ENCODE measurements around the gene BFAR.

DNA sequence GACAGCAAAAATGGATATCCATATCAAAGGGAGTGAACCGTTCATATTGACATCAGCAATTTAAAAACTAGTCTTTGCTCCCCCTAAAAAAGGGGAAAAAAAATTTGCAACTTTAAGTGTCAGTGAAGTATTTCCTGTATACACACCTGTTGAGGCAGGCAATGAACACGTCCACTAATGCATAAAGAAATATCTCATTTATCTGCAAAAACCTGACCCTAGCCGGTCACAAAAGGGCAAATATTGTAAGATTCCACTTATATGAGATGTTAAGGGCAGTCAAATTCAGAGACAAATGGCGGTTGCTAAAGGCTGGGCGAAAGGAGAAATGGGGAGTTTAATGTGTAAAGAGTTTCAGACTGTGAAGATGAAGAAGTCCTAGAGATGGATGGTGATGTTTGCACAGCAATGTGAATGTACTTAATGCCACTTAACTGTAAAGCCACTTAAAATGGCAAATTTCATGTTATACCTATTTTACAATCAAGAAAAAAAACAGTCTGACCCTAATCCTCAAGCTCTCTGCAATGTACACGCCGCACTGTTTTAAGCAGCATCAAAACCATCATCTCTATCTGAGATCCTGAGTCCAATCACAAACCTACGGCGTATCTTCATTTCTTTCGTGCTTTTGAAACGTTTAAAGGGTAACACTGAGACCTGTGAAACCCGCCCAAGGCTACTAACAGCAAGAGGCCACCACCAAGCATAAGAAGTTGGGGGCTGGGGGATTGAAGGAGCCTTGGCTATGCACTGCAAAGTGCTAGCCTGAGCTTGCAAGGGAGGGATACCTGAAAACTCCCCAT is 3.7 kb upstream of the BFAR start:
- TF ChIP-seq, protein P1, sequence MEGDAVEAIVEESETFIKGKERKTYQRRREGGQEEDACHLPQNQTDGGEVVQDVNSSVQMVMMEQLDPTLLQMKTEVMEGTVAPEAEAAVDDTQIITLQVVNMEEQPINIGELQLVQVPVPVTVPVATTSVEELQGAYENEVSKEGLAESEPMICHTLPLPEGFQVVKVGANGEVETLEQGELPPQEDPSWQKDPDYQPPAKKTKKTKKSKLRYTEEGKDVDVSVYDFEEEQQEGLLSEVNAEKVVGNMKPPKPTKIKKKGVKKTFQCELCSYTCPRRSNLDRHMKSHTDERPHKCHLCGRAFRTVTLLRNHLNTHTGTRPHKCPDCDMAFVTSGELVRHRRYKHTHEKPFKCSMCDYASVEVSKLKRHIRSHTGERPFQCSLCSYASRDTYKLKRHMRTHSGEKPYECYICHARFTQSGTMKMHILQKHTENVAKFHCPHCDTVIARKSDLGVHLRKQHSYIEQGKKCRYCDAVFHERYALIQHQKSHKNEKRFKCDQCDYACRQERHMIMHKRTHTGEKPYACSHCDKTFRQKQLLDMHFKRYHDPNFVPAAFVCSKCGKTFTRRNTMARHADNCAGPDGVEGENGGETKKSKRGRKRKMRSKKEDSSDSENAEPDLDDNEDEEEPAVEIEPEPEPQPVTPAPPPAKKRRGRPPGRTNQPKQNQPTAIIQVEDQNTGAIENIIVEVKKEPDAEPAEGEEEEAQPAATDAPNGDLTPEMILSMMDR (IDR thresholded peaks at IDR 0.05), result no peak
- TF ChIP-seq CEBPB (IDR thresholded peaks at IDR 0.05) (no peak), NR3C1 (IDR thresholded peaks at IDR 0.05) (no peak), RFX5 (IDR thresholded peaks at IDR 0.05) (no peak)

All from A549 (cell line).